Activated CD8-positive, alpha-beta T cell treated with anti-CD3 and anti-CD28 coated beads for 36 hours (primary cell): Measurements from ENCODE around the gene GGPS1. TPM values are rescaled to one million over a fixed set of nuclear protein-coding genes. Genes with fewer than 3 reads are reported as not detected.

Source experiments
- ATAC-seq: fragments of 200-7000 bp; cut with Tn5 transposase; one replicate; pipeline ENCODE4 v1.10.0; 2021; ENCODE audit warnings: mild to moderate bottlenecking, moderate library complexity
- CTCF ChIA-PET: fragments of 350-600 bp; sonication (Branson Sonifier 250); formaldehyde crosslinking; loops from one replicate; lab custom pipeline; 2021; ENCODE audit warnings: antibody characterized with exemption; lab: Charles Lee
- POLR2A ChIA-PET: fragments of 350-600 bp; sonication (Branson Sonifier 250); formaldehyde crosslinking; loops from one replicate; lab custom pipeline; 2021; ENCODE audit warnings: antibody characterized with exemption; lab: Charles Lee
- DNase-seq: peaks from one replicate; pipeline ENCODE4 v3.0.0-alpha.2; 2020
- H3K27ac Mint-ChIP-seq: one replicate; pipeline ENCODE4 v1.8.0; 2021; ENCODE audit warnings: mild to moderate bottlenecking, mixed read lengths
- H3K27me3 Mint-ChIP-seq: one replicate; pipeline ENCODE4 v1.8.0; 2021; ENCODE audit warnings: mixed read lengths
- H3K36me3 Mint-ChIP-seq: one replicate; pipeline ENCODE4 v1.8.0; 2021; ENCODE audit warnings: low read depth, mixed read lengths
- H3K4me1 Mint-ChIP-seq: one replicate; pipeline ENCODE4 v1.8.0; 2021; ENCODE audit warnings: low read depth, mixed read lengths
- H3K4me3 Mint-ChIP-seq: one replicate; pipeline ENCODE4 v1.8.0; 2021; ENCODE audit warnings: mild to moderate bottlenecking, moderate library complexity, mixed read lengths
- H3K9me3 Mint-ChIP-seq: one replicate; pipeline ENCODE4 v1.8.0; 2021; ENCODE audit warnings: mixed read lengths
- intact Hi-C: fragments of 100-400 bp; cut with micrococcal nuclease; formaldehyde crosslinking; loops from one replicate; pipeline ENCODE4 v1.10.0; 2022
- total RNA-seq, 2 experiments: library from RNA; stranded (reverse); gene quantifications; one replicate each; pipeline ENCODE4 v1.2.3, GENCODE V29; 2021
- TF ChIP-seq, protein P1 (sequence below): fragments of 200-600 bp; IDR thresholded peaks from one replicate; pipeline ENCODE4 v1.8.0; 2022; ENCODE audit warnings: antibody characterized with exemption, mild to moderate bottlenecking

The GGPS1 gene
- total RNA-seq, 2 experiments from 2014 or later, result 35.4 to 37.8 TPM

GRCh38 chr1:235290740-235291502, 37.4 kb upstream of the GGPS1 start:
- CTCF ChIA-PET, result interaction anchor here (0.8 to 0.9 kb wide), 2 partner anchors 33 to 126 kb away, joined by 3 read pairs; no protein-coding TSS in a partner anchor
- POLR2A ChIA-PET, result no interaction called here
- Mint-ChIP-seq H3K27me3 (no peaks in the 10 kb centered on the region), H3K4me3 (no peak overlapping the region), H3K27ac (no peak overlapping the region), H3K9me3 (no peaks in the 10 kb centered on the region), H3K36me3 (peaks cover 12% of the 10 kb centered on the region), H3K4me1 (peaks cover 60% of the 10 kb centered on the region)
- no peak for DNase-seq
- ATAC-seq, result no peak
- TF ChIP-seq, protein P1, sequence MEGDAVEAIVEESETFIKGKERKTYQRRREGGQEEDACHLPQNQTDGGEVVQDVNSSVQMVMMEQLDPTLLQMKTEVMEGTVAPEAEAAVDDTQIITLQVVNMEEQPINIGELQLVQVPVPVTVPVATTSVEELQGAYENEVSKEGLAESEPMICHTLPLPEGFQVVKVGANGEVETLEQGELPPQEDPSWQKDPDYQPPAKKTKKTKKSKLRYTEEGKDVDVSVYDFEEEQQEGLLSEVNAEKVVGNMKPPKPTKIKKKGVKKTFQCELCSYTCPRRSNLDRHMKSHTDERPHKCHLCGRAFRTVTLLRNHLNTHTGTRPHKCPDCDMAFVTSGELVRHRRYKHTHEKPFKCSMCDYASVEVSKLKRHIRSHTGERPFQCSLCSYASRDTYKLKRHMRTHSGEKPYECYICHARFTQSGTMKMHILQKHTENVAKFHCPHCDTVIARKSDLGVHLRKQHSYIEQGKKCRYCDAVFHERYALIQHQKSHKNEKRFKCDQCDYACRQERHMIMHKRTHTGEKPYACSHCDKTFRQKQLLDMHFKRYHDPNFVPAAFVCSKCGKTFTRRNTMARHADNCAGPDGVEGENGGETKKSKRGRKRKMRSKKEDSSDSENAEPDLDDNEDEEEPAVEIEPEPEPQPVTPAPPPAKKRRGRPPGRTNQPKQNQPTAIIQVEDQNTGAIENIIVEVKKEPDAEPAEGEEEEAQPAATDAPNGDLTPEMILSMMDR, result no peak
- intact Hi-C loops, result loop anchor here (5.0 kb wide), 1 partner anchor 36 kb away; the partner anchor contains the start of genes ARID4B and GGPS1

DNA sequence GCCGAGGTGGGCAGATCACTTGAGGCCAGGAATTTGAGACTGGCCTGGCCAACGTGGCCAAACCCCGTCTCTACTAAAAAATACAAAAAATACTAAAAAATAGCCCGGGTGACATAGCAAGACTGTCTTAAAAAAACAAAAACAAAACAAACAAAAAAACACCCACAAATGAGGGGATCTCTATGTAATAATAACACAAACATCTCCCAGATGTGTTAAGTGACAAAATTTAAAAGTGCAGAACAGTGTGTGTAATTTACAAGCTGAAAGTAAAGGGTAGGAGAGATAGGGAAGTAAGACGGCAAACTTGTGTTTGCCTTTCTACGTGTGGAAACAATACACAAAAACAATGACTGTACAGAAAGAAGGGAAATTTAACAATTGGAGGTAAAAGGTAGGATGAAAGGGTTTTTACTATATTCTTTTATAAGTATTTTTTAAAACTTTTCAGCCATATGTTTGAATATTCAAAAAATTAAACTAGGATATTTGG, 36.7 kb upstream of the GGPS1 start:
- no peak for DNase-seq
- Mint-ChIP-seq H3K9me3 (no peaks in the 10 kb centered on the region), H3K4me1 (peaks cover 54% of the 10 kb centered on the region), H3K36me3 (peaks cover 13% of the 10 kb centered on the region), H3K4me3 (no peak overlapping the region), H3K27me3 (no peaks in the 10 kb centered on the region), H3K27ac (peak overlapping the region; percentile 46)
- ChIA-PET CTCF (interaction anchor here (0.8 to 1.0 kb wide), 3 partner anchors 33 to 125 kb away, joined by 3 read pairs; no protein-coding TSS in a partner anchor), POLR2A (no interaction called here)
- TF ChIP-seq, protein P1, result no peak
- no peak for ATAC-seq
- intact Hi-C loops, result loop anchor here (5.0 kb wide), 1 partner anchor 36 kb away; the partner anchor contains the start of genes ARID4B and GGPS1

DNA sequence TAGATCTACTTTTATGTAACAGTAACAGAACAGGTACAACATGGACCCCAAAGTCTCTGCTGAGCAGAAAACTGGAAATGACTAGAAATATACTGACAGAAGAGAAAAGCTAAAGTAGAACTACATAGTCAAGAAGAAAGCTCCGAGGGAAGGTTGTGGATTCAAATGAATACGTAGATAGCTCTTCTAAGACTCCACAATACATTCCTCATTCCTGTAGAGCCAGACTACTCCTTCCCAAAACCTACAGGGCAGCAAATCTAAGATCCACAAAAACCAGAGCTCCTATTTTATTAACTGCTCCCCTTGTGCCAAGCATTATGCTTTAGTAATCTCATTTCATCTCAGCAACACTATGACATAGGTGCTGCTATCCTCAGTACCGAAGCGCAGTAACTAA, 35.6 kb upstream of the GGPS1 start:
- H3K9me3 Mint-ChIP-seq, result peaks cover 2% of the 10 kb centered on the region
- no peaks in the 10 kb centered on the region for H3K27me3 Mint-ChIP-seq
- TF ChIP-seq, protein P1, result no peak
- ATAC-seq, result no peak
- peaks cover 16% of the 10 kb centered on the region for H3K36me3 Mint-ChIP-seq
- ChIA-PET POLR2A (interaction anchor here (1.1 to 1.4 kb wide), 3 partner anchors 8 to 32 kb away, joined by 3 to 4 read pairs (median 3); no protein-coding TSS in a partner anchor), CTCF (interaction anchor here (1.0 kb wide), 1 partner anchor 124 kb away, joined by 3 read pairs; no protein-coding TSS in a partner anchor)
- no peak overlapping the region for H3K4me3 Mint-ChIP-seq
- H3K4me1 Mint-ChIP-seq, result peaks cover 54% of the 10 kb centered on the region
- DNase-seq, result no peak
- peak overlapping the region; percentile 6 for H3K27ac Mint-ChIP-seq
- intact Hi-C loops, result loop anchor here (5.0 kb wide), 1 partner anchor 35 kb away; the partner anchor contains the start of genes ARID4B and GGPS1

GRCh38 chr1:235293322-235293942, 34.9 kb upstream of the GGPS1 start:
- no peak for ATAC-seq
- Mint-ChIP-seq H3K4me3 (no peak overlapping the region), H3K4me1 (peaks cover 54% of the 10 kb centered on the region), H3K27me3 (no peaks in the 10 kb centered on the region), H3K36me3 (peaks cover 17% of the 10 kb centered on the region), H3K27ac (peak overlapping the region; percentile 55), H3K9me3 (peaks cover 2% of the 10 kb centered on the region)
- TF ChIP-seq, protein P1, result no peak
- intact Hi-C loops, result loop anchor here (5.0 kb wide), 1 partner anchor 34 kb away; the partner anchor contains the start of genes ARID4B and GGPS1
- POLR2A ChIA-PET, result interaction anchor here (0.6 to 1.4 kb wide), 5 partner anchors 9 to 209 kb away, joined by 3 to 4 read pairs (median 3); no protein-coding TSS in a partner anchor
- DNase-seq, result no peak
- CTCF ChIA-PET, result interaction anchor here (0.6 kb wide), 1 partner anchor 9 kb away, joined by 3 read pairs; no protein-coding TSS in a partner anchor
